ENCODE data around the gene GNPTAB.
"Not testable (repeated sequence)": the region's sequence is repeated elsewhere in the genome, so short reads cannot be mapped to it uniquely, and the experiment has no call there.

GNPTAB gene

DNA sequence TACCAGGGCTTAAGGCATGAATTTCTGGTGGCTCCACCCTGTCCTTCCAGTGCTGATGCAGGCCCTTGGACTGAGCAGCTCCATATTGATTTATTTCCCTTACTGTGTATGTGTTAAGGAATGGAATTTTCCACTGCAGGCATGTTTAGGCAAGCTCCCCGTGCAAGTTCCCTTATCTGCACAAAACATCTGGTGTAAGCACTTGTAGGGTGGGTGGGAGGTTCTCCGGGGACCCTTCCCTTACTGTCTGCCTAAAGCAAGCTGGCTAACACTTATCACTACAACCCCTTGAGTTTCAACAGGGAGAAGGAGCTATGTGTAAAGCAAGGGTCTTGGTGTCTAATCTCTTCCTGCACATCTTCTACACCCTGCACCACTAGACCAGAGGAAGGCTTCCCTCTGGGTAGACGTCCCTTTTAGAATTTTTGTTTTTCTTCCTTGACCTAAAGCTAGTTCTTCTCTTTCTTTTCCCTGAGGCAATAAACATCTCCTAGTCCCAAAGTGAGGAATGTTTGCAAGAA, 24.7 kb upstream of the GNPTAB start:
- intact Hi-C loops (cut with DNase I), result no loop called here
- DNase-seq, result no peak

DNA sequence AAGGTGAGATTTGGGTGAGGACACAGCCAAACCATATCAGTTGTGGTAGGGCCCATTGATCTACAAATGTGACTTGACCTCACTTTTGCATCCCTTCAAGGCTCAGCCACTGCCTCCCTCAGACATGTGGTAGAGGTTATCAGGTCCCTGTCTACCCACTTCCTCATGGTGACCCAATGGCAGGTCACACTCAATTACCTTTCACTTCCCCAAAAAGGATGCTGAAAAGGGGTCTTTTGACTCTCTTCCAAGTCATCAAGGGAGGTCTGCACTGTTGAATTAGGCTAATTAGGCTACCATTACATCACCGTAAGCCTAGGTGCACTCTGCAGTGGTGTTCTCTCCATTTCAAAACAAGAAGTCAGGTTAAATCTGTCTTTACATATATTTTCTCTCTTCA, 24.0 kb upstream of the GNPTAB start:
- DNase-seq, result no peak
- intact Hi-C loops (cut with DNase I), result no loop called here

DNA sequence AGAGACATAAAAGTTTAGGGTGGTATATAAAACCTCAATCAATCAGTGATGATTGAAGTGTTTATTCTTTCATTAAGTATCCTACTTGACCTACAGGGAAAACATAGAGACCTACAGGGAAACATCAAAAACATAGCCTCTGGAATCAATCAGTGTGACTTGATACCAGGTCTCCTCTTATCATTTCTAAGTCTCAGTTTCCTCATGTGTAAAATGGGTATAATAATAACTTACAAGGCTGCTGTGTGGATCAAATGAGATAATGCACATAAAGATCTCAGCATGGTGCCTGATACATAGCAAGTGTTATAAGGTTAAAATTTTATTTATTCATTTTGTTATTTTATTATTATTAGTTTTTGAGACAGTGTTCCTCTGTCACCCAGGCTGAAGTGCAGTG, 22.2 kb upstream of the GNPTAB start:
- intact Hi-C loops (cut with DNase I), result no loop called here

DNA sequence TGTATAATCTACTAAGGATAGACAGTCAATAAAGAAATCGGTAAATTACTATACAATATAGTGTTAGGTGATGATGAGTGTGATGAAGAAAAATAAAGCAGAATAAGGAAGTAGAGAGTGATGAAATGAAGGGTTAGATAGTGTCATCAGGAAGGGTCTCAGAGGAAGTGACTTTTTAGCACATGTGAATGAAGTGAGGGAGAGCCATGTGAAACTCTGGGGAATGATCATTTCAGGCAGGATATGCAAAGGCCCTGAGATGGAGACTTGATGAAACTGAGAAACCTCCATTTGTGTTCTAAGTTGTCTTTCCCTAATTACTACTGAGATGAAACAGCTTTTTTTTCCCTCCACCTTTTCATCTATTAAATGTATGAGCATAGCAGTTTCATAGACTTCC, 19.4 kb upstream of the GNPTAB start:
- intact Hi-C loops (cut with DNase I), result no loop called here
- DNase-seq, result no peak

More for the DNA sequence above, 22.2 kb upstream of the GNPTAB start:
- DNase-seq, result no peak

DNA sequence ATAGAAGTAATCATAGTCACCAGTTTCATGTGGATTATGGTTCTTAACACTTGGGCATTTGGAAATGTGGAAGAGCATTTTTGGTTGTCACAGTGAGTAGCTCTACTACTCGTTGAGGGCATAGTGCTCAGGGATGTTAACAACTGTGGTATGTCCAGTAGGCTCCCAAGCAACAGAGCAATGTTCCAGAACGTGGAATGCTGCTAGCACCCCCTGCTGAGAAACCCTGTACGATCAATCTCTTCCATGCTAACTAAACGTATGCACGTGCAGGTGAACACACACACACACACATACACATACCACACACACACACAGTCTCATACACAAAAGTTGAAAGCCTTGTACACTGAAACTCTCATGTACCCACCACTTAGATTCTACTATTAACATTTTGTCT, 16.6 kb upstream of the GNPTAB start:
- DNase-seq, result no peak
- intact Hi-C loops (cut with DNase I), result no loop called here

DNA sequence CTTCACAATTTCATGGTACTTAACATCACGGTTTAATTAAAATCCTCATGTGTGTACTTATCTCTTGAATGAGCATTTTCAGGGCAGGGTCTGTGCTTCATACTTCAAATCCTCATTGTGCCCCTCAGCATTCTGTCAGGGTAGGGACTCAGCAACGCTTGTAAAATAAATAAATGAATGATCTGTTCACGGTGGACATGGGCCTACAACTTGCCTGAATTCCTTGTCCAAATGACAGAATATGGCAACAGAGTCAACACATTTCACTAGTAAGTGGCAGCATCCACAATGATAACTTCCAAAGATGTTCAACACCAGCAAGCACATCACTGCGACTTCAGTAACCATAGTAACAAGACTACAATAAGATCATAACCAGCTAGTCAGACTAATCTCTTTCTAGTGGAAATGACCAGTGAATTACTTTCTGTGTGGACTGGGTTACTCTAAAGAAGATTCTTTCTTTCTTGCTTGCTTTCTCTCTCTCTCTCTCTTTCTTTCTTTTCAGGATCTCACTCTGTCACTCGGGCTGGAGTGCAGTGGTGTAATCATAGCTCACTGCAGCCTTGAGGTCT, 14.5 kb upstream of the GNPTAB start:
- intact Hi-C loops (cut with DNase I), result no loop called here
- no peak for DNase-seq

DNA sequence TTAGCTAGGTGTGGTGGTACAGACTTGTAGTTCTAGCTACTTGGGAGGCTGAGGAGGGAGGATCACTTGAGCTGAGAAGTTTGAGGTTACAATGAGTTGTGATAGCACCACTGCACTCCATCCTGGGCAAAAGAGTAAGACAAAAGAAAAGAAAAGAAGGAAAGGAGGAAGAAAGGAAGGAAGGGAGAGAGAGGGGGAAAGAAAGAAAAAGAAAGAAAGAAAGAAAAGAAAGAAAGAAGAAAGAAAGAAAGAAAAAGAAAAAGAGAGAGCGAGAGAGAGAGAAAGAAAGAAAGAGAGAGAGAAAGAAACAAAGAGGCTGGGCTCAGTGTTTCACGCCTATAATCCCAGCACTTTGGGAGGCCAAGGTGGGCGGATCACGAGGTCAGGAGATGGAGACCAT, 10.3 kb upstream of the GNPTAB start:
- intact Hi-C loops (cut with DNase I), result no loop called here
- no peak for DNase-seq

DNA sequence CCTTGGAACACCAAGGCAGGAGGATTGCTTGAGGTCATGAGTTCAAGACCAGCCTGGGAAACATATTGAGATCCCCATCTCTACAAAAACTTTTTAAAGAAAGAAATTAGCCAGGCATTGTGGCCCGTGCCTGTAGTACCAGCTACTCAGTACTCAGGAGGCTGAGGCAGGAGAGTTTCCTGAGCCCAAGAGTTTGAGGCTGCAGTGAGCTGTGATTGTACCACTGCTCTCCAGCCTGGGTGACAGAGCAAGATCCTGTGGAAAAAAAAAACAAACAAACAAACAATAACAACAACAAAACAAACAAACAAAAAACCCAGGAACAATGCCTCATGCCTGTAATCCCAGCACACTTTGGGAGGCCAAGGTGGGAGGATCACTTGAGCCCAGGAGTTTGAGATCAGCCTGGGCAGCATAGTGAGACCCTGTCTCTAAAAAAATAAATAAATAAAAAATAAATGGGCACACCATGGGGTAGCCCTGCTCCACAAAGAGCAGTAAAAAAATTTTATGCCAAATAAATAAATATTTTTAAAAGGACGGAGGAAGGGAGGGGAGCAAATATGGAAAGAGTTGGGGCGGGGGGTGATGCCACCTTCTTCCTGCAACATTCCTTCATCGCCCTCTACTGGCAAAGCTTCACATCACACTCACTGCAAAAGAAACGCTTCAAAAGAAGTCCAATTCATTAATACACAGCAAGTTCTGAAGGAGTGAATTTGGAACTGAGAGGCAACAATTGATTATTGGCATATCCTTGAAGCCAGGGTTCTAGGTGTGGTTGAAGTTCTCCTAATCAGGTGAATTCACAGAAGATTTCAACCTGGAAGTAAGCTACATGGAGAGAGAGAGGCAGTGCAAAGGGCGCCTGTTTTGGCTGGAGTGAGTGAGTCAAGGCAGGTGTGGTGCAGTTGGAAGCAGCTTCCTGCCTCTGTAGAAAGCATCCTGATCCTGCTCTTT, 8.8 kb upstream of the GNPTAB start:
- intact Hi-C loops (cut with DNase I), result loop anchor here (10.0 kb wide), 1 partner anchor 425 kb away; no protein-coding TSS in a partner anchor
- DNase-seq, result peak in 40 of 42 donors; percentile 29 to 90 (median 72)

DNA sequence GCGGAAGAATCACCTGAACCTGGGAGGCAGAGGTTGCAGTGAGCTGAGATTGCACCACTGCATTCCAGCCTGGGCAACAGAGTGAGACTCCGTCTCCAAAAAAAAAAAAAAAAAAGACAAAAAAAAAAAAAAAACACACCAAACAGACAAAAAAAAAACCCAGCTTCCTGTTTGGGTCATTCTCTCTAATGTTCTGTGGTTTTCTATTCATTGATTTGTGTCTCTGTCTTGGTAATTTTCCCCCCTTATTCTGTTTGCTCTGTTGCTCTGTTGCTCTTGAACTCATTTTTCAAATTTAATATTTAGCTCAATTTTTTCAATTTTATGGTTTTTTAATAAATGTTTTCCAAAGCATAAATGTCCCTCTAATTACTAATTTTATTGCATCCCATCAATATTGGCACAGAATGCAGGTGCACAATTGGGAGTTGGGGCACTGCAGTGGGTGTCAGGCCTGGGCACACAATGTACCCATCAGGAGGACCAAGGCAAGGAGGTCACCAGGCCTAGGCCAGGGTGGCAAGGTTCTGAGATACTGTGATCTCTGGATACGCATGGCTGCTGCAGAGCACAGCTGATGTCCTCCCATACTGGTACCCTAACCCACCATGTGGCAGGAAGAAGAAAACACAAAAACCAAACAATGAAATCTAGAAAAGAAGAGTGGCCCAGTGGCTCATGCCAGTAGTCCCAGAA, 8.0 kb upstream of the GNPTAB start:
- no peak for DNase-seq
- intact Hi-C loops (cut with DNase I), result loop anchor here (10.0 kb wide), 1 partner anchor 424 kb away; no protein-coding TSS in a partner anchor

DNA sequence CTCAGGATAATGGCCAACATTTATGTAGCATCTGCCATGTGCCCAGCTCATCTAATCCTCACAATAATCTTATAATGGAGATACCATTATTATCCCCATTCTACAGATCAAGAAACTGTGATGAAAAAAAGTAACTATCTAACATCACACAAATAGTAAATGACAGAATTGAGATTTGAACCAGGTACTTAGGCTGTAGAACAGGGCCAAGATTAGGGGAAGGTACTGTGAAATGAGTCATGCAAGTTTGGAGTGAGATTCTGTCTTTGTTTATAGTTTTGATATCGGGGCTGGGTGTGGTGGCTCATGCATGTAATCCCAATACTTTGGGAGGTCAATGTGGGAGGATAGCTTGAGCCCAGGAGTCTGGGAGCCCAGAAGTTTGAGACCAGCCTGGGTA, 1.3 kb upstream of the GNPTAB start:
- intact Hi-C loops (cut with DNase I), result loop anchor here (5.0 to 10.0 kb wide), 2 partner anchors 55 to 417 kb away; no protein-coding TSS in a partner anchor

DNA sequence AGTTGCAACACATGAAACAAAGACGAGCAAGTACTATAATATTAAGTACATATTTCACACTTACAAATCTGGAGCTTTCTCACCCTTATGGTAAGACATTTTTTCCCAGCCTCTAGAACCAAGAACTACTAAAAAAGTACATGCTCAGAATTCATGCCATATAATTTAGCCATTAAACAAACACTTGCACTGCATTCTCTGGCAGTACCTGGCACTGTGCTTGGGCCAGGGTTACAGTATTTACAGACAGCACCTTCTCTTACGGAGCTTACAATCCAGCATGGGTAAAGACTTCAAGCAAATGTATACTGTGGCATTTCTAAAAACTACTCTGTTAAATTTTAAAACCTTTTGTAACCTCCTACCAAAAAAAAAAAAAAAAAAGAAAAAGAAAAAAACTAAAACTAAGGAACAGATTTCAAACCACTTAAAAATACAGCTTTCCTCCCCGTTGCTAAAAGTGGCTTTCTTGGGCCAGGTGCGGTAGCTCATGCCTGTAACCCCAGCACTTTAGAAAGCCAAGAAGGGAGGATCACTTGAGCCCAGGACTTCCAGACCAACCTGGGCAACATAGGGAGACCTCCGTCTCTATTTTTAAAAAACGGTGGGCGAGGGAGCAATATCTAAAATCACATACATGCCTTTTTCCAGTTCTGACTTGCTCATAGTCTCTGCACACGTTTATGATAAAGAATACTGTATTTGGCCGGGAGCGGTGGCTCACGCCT, 956 bp downstream of the GNPTAB start:
- peak in 7 of 42 donors; percentile 12 to 47 (median 16) for DNase-seq
- intact Hi-C loops (cut with DNase I), result loop anchor here (5.0 to 10.0 kb wide), 2 partner anchors 53 to 415 kb away; no protein-coding TSS in a partner anchor

More for the DNA sequence above, 1.3 kb upstream of the GNPTAB start:
- no peak for DNase-seq

DNA sequence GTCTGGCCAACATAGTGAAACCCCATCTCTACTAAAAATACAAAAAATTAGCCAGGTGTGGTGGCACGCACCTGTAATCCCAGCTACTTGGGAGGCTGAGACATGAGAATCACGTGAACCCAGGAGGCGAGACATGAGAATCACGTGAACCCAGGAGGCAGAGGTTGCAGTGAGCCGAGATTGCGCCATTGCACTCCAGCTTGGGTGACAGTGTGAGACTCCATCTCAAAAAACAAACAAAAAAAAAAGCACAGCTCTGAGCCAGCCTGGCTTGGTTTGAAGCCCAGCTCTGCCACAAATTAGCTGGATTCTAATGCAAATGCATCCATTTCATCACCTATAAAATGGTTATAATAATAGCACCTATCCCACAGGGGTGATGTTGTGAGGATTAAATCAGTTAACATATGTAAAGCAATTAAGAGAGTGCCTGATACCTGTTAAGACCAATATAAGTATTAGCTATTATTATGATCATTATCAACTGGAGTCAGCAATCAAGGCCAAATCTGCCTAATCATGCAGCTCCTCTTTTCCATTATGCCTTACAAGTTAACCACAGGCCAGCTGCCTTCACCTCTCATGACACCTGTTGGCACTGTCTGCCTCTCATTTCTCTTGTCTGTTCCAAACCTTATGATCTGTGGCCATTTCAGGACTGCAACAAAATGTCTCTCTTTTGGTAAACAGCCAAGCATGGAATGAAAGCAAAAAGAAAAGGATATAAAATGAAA, 2.1 kb downstream of the GNPTAB start:
- peak in 1 of 42 donors; percentile 31 for DNase-seq
- intact Hi-C loops (cut with DNase I), result no loop called here

DNA sequence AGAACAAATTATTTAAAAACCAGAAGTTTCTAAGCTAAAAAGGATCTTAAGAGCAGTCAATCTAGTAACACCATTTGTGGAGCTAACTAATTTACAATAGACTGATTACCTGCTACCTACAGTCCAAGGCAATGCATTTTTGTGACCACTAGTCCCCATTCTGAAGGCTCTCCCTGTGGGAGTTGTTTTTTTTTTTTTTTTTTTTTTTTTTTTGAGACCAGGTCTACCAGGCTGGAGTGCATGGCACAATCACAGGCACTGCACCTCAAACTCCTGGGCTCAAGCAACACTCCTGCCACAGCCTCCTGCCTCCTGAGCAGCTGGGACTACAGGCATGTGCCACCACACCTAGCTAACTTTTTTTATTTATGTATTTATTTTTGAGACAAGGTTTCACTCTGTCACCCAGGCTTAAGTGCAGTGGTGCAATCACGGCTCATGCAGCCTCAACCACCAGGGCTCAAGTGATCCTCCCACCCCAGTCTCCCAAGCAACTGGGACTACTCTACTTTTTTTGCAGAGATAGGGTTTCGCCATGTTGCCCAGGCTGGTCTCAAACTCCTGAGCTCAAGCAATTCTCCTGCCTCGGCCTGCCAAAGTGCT, 3.9 kb downstream of the GNPTAB start:
- peak in 1 of 42 donors; percentile 33 for DNase-seq
- intact Hi-C loops (cut with DNase I), result no loop called here

DNA sequence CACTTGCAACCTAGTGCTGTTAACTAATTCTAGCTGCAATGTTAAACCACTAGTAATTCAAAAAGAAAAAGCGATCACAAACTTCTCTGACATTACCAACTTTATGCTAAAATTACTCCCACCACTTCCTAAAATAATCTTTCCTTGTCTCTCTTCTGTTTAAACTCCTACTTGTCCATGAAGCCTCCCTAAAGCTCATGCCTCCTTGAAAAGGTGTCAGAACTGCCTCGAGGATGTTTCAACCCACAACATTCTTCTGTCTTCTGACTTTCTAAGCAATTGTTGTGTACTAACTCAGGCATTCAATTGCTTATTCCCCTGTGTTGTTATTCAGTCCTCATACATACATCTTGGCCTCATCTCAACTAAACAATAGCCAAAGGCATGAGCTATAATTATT, 5.9 kb downstream of the GNPTAB start:
- DNase-seq, result peak in 6 of 42 donors; percentile 22 to 67 (median 44)
- intact Hi-C loops (cut with DNase I), result no loop called here

DNA sequence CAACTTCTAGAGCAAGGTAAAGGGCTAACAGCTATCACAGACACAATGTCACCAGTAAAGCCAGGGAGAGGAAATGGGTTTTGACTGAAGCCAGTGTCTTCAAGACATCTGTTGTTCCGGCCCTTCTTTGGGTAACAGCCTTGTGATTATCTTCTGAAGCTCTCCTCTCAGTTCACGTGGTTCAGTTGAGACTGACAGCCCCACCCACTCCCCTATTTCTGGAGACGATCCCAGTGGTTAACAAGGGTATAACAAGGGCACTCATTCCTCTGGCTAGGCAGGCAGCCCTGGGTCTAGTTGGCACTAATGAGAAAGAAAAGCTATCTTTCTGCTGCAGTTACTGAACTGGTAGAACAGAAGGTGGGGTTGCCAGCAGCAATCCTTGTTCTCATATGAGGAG, 6.9 kb downstream of the GNPTAB start:
- DNase-seq, result peak; percentile 29 to 88 (median 67)
- intact Hi-C loops (cut with DNase I), result no loop called here

DNA sequence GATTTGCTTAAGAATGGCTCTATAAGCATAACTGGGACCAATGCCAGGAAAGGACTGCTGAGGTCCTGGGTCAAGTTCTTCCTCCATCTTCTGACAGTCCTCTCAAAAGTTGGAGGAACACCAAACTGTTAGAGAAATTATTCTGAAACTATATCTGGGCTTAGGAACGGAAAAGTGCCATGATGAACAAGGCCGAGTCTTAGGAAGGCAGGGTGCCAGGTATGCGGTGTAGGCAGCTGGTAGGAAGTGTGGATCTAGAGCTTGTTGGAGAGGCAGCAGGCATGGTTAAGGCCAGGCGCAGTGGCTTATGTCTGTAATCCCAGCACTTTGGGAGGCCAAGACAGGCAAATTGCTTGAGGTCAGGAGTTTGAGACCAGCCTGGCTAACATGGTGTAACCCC, 7.7 kb downstream of the GNPTAB start:
- intact Hi-C loops (cut with DNase I), result no loop called here
- peak in 1 of 42 donors; percentile 15 for DNase-seq

DNA sequence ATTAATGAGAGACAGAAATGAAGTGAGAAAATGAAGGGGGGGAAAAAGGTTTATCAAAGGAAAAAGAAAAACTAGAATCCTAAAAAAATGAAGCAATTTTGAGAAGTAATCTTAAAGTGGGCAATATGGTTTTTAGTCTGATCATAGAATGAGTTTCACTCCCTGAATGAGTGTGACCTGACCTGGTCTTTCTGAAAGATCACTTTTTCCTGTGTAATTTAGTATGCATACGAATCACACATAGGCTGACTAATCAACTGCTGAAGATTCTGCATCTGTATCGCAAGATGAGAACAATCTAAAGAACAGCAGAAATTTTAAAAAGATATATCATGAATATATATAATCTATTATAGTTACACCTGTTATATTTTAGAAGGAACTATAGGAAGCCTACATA, 11.3 kb downstream of the GNPTAB start:
- intact Hi-C loops (cut with DNase I), result no loop called here

DNA sequence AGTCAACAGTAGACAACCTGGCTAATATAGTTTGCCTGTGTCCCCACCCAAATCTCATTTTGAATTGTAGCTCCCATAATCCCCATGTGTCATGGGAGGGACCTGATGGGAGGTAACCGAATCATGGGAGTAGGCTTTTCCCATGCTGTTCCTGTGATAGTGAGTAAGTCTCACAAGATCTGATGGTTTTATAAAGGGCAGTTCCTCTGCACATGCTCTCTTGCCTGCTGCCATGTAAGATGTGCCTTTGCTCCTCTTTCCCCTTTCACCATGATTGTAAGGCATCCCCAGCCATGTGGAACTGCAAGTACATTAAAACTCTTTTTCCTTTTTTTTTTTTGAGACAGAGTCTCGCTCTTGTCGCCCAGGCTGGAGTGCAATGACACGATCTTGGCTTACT, 12.1 kb downstream of the GNPTAB start:
- DNase-seq; intact Hi-C loops (cut with DNase I): not testable (repeated sequence)

More for the DNA sequence above, 11.3 kb downstream of the GNPTAB start:
- DNase-seq, result no peak
